ENCODE data around the gene BEST4.
"Not testable (repeated sequence)": the region's sequence is repeated elsewhere in the genome, so short reads cannot be mapped to it uniquely, and the experiment has no call there.

Gene BEST4

DNA sequence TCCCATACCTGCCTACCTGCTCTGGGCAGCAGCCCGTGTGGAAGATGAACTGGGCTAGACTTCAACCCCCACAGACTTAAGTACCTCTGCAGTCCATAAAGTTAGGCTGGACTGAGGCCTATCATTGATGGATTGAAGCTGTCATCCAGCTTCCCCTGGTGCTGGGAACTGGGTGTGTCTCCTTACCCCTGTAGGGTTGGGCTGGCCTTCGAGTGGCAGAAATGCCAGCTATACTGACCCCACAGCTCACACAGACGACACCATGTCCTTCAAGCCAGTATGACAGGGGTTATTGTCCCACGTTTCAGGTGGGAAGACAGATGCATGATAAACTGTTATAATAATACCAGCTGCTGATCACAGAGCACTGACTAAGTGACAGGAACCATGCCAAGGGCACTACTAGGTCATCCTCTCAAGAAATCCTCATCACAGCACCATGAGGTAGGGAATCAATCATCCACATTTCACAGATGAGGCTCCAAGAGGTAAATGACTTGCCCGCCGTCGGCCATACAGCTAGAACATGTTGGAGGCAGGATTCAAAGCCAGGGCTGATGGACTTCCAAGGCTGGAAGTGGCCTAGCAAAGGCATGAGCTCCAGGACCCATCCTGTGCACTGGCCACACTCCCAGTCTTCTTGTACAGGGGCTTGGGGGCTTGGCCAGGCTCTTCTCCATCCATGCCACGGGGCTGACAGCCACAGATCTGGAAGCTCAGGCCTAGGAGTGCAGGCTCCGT is at the start of gene BEST4:
BEST4 (minus strand) TSS at position 51 of the 741 bp plus-strand sequence. CDS start 465 bp downstream, outside the sequence.
- no peak for DNase-seq

DNA sequence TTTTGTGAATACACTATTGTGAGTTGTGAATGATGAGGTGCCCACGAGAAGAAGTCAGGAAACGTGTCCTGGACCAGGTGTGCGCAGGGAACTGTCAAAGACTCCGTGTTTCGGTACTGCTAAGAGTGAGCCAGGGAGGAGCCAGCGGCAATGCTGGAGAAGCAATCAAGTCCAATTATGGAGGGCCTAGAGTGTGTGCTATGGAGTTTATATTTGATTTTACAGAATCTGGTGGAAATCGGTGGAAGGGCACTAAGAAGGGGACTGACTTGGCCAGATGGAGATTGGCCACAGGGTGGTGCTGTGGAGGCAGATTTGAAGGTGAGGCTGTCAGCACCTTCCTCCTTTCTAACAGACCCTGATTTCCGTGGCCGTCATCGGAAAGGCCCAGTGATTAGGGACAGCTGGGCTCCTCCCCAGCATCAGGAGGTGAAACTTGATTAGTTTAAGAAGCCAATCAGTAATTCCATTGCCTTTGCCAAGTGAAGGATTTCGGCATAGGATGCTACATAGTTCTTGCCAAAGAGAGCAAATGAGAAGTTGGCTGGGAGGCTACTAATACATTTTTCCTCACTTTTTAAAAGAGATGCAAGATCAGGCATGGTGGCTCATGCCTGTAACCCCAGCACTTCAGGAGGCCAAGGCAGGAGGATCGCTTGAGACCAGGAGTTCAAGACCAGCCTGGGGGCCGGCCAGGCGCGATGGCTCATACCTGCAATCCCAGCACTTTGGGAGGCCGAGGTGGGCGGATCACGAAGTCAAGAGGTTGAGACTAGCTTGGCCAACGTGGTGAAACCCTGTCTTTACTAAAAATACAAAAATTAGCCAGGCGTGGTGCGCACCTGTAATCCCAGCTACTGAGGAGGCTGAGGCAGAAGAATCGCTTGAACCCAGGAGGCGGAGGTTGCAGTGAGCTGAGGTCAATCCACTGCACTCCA is 48.0 kb upstream of the BEST4 start:
- DNase-seq: peak; percentile 90

GRCh38 chr1:44834328-44834727 is 46.4 kb upstream of the BEST4 start:
- no peak for DNase-seq

DNA sequence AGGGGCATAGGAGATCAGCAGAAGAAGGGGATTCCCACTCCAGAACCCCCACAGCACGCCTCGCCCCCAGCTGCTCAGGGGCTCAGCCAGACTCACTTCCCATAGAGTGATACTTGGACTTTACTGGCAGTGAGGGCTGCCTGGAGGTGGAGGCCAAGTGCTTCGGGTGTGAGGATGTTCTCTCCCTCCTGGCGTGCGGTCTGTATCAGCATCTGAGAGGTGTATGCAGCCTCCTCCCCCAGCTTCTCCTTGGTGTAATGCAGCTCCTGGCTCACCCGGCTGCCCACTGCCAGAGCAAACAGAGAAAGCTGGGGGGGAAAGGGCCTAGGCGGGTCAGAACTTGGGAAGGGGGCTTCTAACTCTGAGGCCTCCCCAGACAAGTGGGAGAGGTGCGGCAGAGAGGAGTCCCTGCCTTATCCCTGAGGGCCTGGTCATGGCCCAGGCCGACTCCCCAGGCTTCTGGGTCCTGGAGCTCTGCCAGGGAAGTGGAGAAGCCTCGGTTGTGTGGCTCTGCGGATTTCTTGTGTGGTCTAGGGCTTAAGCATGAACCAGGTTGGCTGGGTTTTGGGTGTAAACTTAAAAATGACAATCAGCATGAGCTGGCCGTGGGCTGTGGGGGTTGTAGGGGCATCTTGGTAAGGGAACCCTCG is 44.2 kb upstream of the BEST4 start:
- no peak for DNase-seq

- no peak for DNase-seq
Measured at GRCh38 chr1:44831516-44831915, 43.5 kb upstream of the BEST4 start.

DNA sequence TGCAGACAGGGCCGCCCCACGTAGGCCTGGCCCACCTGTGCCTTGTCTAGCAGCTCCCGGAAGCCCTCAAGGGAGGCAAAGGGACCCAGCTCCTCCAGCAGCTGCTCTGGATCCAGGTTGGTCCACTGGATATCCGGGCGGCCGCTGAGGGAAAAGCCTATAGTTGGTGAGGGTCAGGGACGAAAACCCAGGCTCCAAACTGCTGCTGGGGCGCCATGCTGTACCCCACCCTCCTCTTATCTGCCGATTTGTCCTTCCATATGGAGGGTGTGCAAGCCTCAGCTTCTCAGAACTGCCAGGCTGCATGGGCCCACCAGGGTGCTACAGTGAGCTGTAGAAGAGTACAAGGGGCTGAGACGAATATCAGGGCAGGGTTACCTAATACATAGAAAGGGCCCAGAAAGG is 42.9 kb upstream of the BEST4 start:
- no peak for DNase-seq

DNA sequence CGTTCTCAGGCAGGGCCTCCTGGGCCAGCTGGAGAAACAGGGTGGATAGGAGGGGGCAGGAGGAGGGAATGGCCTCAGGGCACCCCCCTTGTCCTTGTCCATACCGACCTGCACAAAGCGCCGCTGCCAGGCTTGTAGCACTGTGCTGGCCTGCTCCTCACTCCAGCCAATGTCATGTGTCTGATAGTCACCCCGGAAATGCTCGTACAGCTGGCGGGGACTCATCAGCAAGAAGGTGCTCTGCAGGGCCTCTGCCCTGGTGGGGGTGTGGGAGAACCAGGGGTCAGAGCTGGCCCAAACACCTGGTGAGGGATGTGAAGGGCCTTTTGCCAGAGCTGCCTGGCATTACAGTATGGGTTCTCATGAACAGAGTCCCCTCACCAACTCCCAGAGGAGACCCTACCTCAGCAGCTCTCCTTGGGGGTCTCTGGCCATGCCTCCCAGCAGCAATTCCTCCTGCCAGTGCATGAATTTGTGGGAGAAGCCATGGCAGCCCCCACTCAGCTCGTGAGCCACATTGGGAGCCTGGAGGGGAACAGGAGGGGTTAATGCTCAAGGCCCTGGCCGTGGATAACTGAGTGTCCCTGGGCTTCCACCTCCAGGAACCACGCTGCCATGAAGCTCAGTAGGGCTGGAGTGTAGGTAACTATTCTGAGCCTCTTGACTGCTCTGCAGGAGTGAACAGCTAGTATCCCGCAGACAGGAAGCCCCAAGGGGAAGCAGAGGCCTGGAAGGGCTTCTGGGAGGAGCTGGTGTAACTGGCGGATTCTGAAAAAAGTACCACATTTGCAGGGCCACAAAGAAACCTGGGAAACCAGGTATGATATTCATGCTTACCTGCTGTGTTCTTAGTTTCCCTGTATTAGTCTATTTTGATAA is 41.8 kb upstream of the BEST4 start:
- no peak for DNase-seq

DNA sequence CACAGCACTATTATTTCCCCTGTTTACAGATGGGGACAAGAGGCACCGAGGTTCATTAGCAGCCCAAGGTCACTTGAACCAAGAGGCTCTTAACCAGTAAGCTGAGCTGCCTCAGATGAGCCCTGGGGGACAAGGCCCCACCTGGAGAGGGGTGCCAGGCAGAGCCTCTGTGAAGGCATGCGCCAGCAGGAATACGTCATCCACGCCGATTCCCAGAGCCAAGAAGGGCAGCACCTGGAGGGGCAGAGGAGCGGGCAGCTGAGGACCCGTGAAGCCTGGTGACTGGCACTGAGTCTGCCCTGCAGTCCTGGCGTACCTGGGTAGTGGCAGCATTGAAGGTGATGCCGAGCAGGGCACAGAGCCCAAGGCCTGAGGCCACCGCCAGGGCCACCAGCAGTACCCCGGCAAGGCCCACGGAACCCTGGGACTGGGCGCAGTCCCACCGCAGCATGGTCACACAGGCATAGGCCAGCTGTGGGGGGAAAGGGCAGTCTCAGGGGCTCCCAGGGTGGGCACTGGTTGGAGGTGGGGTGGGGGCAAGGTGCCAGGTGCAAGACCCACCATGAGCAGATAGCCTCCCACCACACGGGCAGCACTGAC is 41.0 kb upstream of the BEST4 start:
- no peak for DNase-seq

- DNase-seq: no peak
Measured at GRCh38 chr1:44828003-44828651, 40.2 kb upstream of the BEST4 start.

GRCh38 chr1:44827197-44828002 is 39.4 kb upstream of the BEST4 start:
- no peak for DNase-seq

- no peak for DNase-seq
Measured at GRCh38 chr1:44826375-44827196, 38.6 kb upstream of the BEST4 start.

- not testable (repeated sequence) for DNase-seq
Measured at GRCh38 chr1:44824392-44824791, 36.4 kb upstream of the BEST4 start.

DNA sequence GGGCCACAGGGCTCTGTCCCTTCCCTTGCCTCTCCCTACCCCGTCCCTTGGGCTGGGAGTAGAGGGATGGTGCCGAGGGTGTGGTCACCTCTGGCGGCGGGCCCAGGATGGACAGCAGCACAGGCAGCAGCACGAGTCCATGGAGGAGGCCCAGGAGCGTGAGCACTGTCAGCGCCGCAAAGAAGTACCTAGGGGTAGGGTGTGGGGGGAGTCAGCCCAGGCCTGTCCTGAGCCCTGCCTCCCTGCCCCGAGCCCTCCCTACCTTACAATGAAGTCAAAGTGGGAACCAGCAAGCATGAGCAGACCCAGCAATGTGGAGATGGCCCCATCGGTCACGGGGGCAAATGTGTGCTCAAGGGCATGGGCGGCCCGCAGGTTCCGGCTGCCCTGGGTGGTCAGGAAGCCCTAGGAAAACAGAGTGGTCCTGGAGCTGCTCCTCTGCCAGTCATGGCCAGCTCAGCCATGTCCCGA is 35.0 kb upstream of the BEST4 start:
- DNase-seq: no peak

DNA sequence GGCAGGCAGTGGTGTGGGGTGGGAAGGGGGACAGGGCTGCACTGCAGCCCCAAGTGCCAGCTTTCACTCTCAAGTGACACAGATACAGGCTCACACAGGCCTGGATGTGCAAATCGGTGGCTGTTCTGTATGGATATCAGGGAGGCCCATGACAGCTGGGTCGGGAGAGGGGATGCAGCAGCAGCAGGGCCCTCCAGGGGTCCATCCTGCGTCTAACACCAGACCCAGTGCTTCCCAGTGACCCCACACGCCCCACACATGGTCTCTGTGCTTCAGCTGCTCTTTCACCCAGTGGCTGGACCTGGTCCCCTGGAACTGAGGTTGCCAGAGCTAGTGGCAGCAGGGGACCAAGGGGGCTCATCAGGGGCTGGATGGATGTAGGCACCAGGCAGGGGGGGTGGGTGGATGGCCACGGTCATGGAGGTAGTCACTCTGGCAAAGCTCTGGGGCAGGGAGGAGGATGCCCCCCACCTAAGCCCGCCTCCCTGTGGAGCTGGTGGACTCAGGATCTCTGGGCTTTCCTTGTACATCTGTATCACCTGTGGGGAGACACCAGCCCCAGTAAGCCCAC is 34.2 kb upstream of the BEST4 start:
- no peak for DNase-seq

DNA sequence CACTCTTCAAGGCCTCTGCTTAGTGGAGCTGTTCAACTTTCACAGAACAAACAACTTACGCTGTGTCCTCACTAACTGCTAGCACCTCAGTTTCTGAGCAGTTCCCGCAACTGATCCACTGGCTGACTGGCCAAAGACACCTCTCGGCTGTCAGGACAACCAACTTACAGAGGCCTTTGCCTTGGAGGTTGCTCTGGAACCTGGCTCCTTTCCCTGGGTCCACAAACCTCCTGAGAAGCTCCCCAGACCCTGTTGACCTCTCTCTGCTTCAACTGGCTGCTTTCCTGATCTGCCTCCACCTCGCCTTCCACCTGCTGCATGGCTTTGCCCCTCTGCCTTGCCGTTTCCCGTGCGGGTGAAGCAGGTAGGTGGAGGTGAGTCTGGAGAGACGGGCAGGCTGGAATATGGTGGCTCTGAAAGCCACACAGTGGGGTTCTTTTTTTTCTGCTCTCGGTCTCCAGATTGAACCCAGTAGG is 33.3 kb upstream of the BEST4 start:
- DNase-seq: no peak

DNA sequence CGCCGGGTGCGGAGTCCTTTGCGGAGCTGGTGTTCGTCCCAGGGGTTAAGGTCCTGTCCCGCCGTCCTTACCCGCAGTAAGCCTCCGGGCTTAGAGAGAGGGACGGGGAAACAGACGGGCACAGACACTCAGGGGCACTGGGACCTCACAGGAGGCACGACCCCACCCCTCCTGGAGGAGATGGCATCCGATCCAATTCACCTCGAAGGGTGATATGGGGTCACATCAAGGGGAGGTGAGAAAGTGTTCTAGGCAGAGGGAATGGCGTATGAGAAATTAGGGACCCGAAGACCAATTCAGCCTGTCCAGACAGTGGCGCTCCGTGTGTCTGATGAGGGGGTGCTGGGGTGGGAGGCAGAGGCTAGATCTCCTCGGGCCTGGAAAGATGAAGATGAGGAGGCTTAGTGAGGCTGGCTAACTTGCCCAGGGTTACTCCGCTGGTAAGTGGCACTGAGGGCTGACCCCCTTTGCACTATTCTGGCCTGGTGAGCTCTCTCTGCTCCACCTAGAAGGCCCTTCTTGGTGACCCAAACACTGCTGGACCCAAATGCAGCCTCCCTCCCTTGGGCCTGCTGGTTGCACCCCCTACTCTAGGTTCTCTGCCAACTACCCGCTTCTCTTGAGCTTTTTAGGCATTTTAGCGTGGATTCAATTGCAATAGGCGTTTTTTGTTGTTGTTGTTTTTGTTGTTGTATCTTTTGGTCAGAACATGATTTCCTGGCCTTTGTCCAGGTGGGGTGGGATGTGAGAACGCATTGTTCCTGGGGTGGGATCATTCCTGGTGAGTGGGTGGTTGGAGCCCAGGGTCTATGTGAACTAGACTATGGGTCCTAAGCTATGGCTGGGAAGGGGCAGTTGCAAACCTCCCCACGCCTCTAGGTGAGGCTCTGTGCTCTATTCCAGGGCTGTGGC is 32.6 kb upstream of the BEST4 start:
- no peak for DNase-seq

- DNase-seq: peak; percentile 96
Measured at GRCh38 chr1:44819608-44820327, 31.8 kb upstream of the BEST4 start.

All from NCI-H2029 treated with DMSO at 0.1 percent for 48 hours (cell line).